Measurements from ENCODE around the gene FHOD3. TPM values are rescaled to one million over a fixed set of nuclear protein-coding genes. Genes with fewer than 3 reads are reported as not detected.

Gene FHOD3
- total RNA-seq, 1 donor from 2014 or later = 16.3 TPM

- TF ChIP-seq CTCF (IDR thresholded peaks at IDR 0.05; ENCODE audit: unreplicated experiment) = no peak
- H3K36me3 Mint-ChIP-seq = no peaks in the 10 kb centered on the region
- no peaks in the 10 kb centered on the region for H3K9me3 Mint-ChIP-seq
- peak overlapping the region; percentile 3 for H3K27ac Mint-ChIP-seq
- H3K27me3 Mint-ChIP-seq (ENCODE audit: low read depth) = no peaks in the 10 kb centered on the region
- no peak for DNase-seq (ENCODE audit: low spot score in 2 of 2, unreplicated experiment in 2 of 2)
- H3K4me1 Mint-ChIP-seq = peaks cover 6% of the 10 kb centered on the region
- H3K4me3 Mint-ChIP-seq = no peak overlapping the region
Measured at GRCh38 chr18:36464126-36464651, 166.7 kb downstream of the FHOD3 start.

- no peak for TF ChIP-seq CTCF (IDR thresholded peaks at IDR 0.05; ENCODE audit: unreplicated experiment)
- no peak overlapping the region for H3K4me3 Mint-ChIP-seq
- no peaks in the 10 kb centered on the region for H3K9me3 Mint-ChIP-seq
- H3K36me3 Mint-ChIP-seq = no peaks in the 10 kb centered on the region
- H3K4me1 Mint-ChIP-seq = peaks cover 6% of the 10 kb centered on the region
- H3K27me3 Mint-ChIP-seq (ENCODE audit: low read depth) = no peaks in the 10 kb centered on the region
- no peak for DNase-seq (ENCODE audit: low spot score in 2 of 2, unreplicated experiment in 2 of 2)
- no peak overlapping the region for H3K27ac Mint-ChIP-seq
Measured at GRCh38 chr18:36465276-36465675, 167.8 kb downstream of the FHOD3 start.

GRCh38 chr18:36465970-36466369 is 168.5 kb downstream of the FHOD3 start:
- Mint-ChIP-seq H3K27ac (no peak overlapping the region), H3K9me3 (no peaks in the 10 kb centered on the region)
- DNase-seq (ENCODE audit: low spot score in 2 of 2, unreplicated experiment in 2 of 2) = no peak

GRCh38 chr18:36467614-36468013 is 170.1 kb downstream of the FHOD3 start:
- Mint-ChIP-seq H3K4me1 (peaks cover 6% of the 10 kb centered on the region), H3K27me3 (ENCODE audit: low read depth) (no peaks in the 10 kb centered on the region), H3K9me3 (no peaks in the 10 kb centered on the region), H3K36me3 (no peaks in the 10 kb centered on the region), H3K4me3 (no peak overlapping the region), H3K27ac (no peak overlapping the region)
- no peak for DNase-seq (ENCODE audit: low spot score in 2 of 2, unreplicated experiment in 2 of 2)
- no peak for TF ChIP-seq CTCF (IDR thresholded peaks at IDR 0.05; ENCODE audit: unreplicated experiment)

More at GRCh38 chr18:36465970-36466369, 168.5 kb downstream of the FHOD3 start:
- no peak for TF ChIP-seq CTCF (IDR thresholded peaks at IDR 0.05; ENCODE audit: unreplicated experiment)
- H3K4me3 Mint-ChIP-seq = no peak overlapping the region
- H3K27me3 Mint-ChIP-seq (ENCODE audit: low read depth) = no peaks in the 10 kb centered on the region
- H3K36me3 Mint-ChIP-seq = no peaks in the 10 kb centered on the region
- peaks cover 6% of the 10 kb centered on the region for H3K4me1 Mint-ChIP-seq

GRCh38 chr18:36468161-36468560 is 170.6 kb downstream of the FHOD3 start:
- H3K9me3 Mint-ChIP-seq = no peaks in the 10 kb centered on the region
- H3K27me3 Mint-ChIP-seq (ENCODE audit: low read depth) = no peaks in the 10 kb centered on the region
- TF ChIP-seq CTCF (IDR thresholded peaks at IDR 0.05; ENCODE audit: unreplicated experiment) = no peak
- peaks cover 6% of the 10 kb centered on the region for H3K4me1 Mint-ChIP-seq
- H3K36me3 Mint-ChIP-seq = no peaks in the 10 kb centered on the region
- H3K4me3 Mint-ChIP-seq = no peak overlapping the region
- DNase-seq (ENCODE audit: low spot score in 2 of 2, unreplicated experiment in 2 of 2) = no peak
- H3K27ac Mint-ChIP-seq = no peak overlapping the region

GRCh38 chr18:36469461-36469860 is 171.9 kb downstream of the FHOD3 start:
- H3K27me3 Mint-ChIP-seq (ENCODE audit: low read depth) = peaks cover 5% of the 10 kb centered on the region
- no peaks in the 10 kb centered on the region for H3K36me3 Mint-ChIP-seq
- no peaks in the 10 kb centered on the region for H3K9me3 Mint-ChIP-seq
- DNase-seq (ENCODE audit: low spot score in 2 of 2, unreplicated experiment in 2 of 2) = no peak
- no peak overlapping the region for H3K4me3 Mint-ChIP-seq
- no peak overlapping the region for H3K27ac Mint-ChIP-seq
- no peak for TF ChIP-seq CTCF (IDR thresholded peaks at IDR 0.05; ENCODE audit: unreplicated experiment)
- H3K4me1 Mint-ChIP-seq = peaks cover under 1% of the 10 kb centered on the region
